HG03108 (cell line): Measurements from ENCODE around the gene HMBS.
"Not testable (repeated sequence)": the region's sequence is repeated elsewhere in the genome, so short reads cannot be mapped to it uniquely, and the experiment has no call there.

Experiments used
- ATAC-seq: cut with Tn5 transposase; IDR thresholded peaks from one replicate; pipeline ENCODE4 v1.9.1; 2021; ENCODE audit warnings: moderate library complexity; ENCODE audit not compliant: unreplicated experiment

The HMBS gene

GRCh38 chr11:119118227-119118626 is 33.5 kb downstream of the HMBS start:
- ATAC-seq: no peak

- no peak for ATAC-seq
Measured at GRCh38 chr11:119118946-119119345, 34.3 kb downstream of the HMBS start.

- ATAC-seq: no peak
Measured at GRCh38 chr11:119120639-119121007, 35.9 kb downstream of the HMBS start.

- ATAC-seq: peak; percentile 96
Measured at GRCh38 chr11:119121008-119121810, 36.5 kb downstream of the HMBS start, which contains the start of gene HINFP. HINFP (plus strand) TSS chr11:119121580; CDS start chr11:119126945, 5,365 bp downstream.

- ATAC-seq: peak; percentile 3
Measured at GRCh38 chr11:119121811-119122124, 37.1 kb downstream of the HMBS start.

GRCh38 chr11:119125821-119126220 is 41.1 kb downstream of the HMBS start:
- ATAC-seq: no peak

GRCh38 chr11:119126675-119127268 is 42.1 kb downstream of the HMBS start:
- no peak for ATAC-seq

GRCh38 chr11:119130662-119131061 is 46.0 kb downstream of the HMBS start:
- ATAC-seq: no peak

- no peak for ATAC-seq
Measured at GRCh38 chr11:119134389-119134978, 49.8 kb downstream of the HMBS start.

- ATAC-seq: not testable (repeated sequence)
Measured at GRCh38 chr11:119139276-119139675, 54.6 kb downstream of the HMBS start.
